CD4-positive, alpha-beta T cell treated with Interleukin-15 for 4 hours (primary cell): ENCODE measurements around the gene LHX1.

Experiments used
- DNase-seq: peaks from one replicate; pipeline ENCODE4 v3.0.0-alpha.2; 2020; ENCODE audit warnings: low spot score

The LHX1 gene

GRCh38 chr17:36937001-36937958 lies at the start of gene LHX1:
Gene LHX1, plus strand, starts transcription at chr17:36937475. Its CDS starts 723 bp downstream, at chr17:36938198.
- no peak for DNase-seq

DNA sequence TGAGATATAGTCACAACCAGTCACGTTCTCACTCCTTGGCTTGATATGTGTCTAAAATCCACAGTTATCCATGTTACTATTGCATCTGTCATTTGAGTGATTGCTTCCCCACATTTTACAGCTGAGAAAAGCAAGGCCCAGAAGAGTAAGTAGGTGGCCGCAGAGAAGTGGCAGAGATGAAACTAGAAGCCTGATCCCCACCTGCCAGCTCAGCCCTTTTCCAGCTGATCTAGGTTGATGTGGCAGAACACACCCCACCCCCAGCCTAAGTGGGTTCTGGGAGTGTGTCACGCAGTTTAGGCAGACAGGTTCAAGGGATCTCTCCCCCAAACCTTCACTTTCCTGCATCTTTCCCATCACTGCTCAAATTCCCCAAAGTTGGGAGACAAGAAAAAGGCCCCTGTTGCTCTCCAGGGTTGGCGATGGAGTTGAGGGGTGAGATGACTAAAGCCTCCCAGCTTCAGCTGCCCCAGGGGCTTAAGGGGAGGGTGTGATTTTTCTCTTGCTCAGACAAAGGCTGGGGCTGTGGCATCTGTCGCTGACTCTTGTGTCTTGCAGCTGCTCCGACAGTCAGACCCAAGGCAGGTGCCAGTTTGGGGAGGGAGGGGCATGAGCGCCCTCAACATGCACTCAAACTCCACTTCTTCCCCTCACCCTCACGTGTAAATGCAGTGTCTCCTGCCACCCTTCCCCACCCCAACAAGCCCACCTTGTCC lies 48.9 kb upstream of the LHX1 start:
- DNase-seq, result no peak

DNA sequence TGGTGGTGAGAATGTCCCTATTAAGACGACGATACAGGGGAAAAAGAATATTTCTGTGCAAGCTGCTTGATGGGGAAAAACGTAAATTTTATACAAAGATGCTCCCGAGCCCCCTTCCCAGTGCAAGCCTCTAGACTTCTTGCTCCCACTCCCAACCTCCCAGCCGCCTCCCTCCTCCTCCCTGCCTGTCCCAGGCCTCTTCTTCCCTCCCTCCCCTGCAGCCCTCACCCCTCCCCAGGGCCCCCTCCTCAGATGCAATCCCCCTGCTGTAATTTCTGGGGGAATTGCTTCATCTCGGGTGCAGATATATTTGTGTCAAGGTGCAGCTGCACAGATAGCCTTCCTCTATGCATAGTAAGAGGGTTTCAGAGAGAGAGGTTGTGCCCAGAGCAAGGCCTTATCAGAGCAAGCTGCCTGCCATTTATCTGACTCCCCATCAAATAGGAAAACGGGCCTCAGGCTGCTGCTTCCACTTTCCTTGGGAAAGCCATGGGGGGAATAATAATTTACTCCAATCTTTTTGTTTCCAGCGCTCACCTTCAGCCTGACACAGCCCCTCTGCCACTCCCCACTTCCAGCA lies 47.4 kb upstream of the LHX1 start:
- DNase-seq, result no peak

DNA sequence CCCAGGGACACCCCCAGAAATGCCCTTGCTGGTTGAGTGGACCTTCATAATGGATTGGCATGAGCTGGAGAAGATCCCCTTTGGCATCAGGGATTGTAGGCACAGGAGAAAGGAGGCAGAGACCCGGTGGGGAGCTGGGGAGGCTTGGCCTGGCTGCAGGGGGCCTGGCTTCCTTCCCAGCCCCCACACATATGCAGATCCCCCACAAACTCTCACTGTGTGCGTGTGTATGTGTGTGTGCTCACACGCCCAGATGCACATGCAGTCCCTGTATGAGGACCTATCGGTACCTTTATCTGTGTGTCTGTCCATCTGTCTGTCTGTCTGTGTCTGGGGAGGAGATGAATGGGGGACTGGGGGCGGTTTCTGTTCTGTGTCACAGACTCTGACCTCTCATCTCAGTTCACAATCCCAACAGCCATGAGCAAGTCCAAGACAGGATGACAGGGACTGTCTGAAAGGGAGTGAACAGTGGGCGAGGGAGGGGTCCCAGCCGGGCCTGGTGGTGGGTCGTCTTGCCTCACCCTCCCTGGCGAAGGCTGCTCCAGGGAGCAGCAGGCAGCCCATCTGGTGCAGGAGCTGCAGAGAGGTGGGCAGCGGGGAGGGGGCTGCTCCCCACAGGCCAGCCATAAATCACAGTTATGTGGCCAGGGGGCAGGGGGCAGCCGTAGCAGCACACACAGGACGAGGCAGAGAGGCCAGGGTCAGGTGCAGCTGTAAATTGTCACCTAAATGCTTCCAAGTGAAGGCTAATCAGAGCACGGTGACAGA lies 46.7 kb upstream of the LHX1 start:
- DNase-seq, result no peak

GRCh38 chr17:36892112-36892838 lies 45.0 kb upstream of the LHX1 start:
- DNase-seq, result no peak

DNA sequence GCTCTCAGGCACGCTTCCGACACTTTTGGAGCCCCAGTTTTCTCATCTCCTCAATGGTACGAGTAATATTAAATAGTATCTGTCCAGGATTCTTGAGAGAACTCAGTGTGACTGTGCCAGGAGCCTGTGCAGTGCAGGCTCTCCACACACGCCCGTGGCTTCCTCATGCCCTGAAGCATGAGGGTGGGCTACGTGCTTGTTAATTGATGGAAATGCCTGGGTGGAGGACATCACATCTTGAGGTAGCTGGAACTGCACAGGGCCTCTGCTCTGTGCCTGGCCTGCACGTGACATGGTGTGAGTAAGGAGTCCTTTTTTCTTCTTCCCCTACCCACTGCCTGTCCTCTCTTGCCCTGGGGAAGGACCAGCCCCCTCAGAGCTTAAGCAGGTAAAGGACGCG lies 43.1 kb upstream of the LHX1 start:
- DNase-seq, result no peak

GRCh38 chr17:36894925-36895324 lies 42.4 kb upstream of the LHX1 start:
- no peak for DNase-seq

GRCh38 chr17:36899250-36900159 lies 37.8 kb upstream of the LHX1 start:
- no peak for DNase-seq

- no peak for DNase-seq
These were observed 37.1 kb upstream of the LHX1 start for GRCh38 chr17:36900160-36900512.

- DNase-seq, result no peak
These were observed 35.8 kb upstream of the LHX1 start for GRCh38 chr17:36901506-36901905.

DNA sequence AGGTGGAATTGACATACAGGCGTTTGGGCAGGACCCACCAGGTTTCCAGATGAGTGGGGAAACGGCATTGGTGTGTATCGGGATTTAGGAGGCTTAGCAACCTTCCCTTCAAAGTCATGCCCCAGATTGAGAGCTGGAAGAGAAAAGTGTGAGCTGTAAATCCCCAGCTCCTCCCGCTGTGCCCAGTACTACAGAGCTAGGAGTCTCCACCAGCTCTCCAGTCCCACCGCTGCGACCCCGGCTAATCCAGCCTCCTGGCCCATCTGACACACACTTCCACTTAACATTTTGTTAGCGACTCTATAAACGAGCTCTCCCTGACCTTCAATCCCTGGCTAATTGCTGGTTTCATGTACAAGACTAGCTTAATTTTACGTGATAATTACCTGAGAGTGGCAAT lies 29.9 kb upstream of the LHX1 start:
- no peak for DNase-seq

GRCh38 chr17:36910513-36910912 lies 26.8 kb upstream of the LHX1 start:
- no peak for DNase-seq

DNA sequence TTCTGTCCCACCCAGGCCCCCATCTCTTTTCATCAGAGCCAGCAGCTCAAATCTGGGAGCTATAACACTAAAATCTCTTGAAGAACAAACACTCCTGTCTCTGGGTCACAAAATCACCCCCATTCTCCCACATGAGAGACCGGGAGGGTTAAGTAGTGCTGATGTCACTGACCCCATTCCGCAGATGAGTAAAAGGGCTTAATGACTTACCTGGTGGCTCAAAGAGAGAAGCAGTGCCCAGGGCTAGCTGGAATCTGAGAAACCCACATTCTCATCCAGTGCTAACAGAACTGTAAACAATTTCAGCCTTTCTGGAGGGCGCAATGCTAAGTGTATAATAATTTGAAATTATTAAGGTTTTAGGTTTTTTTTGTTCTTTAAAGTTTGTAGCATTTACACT lies 26.3 kb upstream of the LHX1 start:
- no peak for DNase-seq

DNA sequence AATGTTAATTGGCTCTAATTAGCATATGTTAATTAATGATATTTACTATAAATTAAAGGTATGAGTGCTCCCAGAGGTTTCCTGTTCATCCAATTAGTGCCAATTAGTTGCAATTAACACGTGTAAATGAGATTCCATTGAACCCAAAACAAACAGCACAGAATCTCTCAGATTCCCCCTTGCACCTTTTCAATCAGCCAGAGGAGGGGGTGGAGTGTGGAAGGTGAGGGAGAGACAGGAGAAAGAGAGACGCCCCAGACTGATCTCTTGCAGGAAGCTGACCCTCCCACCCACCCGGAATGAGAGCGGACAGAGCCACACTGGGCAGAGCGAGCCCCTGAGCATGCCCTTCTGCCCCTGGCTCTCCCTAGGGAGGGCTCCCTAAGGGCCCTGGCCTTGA lies 24.1 kb upstream of the LHX1 start:
- no peak for DNase-seq

DNA sequence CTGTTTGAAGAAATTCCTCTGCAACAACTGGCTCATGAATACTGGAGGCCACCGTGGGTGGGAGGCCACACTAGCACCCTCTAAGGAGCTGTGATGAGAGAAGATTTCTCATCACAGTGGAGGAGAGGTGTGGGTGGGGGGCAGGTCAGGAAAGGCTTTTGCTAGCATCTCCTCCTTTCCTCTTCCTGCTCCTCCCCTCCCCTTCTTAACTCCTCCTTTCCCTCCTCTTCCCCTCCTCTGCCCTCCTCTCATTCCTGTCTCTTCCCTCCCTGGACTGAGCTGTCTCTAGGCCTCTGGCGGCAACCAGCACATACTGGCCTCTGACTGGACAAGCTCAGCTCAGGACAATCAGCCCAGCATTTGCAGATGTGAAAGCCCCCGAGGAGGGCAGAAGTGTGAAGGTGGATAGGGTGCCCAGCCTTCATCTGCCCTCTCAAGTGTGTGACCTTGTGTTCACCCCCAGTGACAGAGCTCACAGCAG lies 19.0 kb upstream of the LHX1 start:
- no peak for DNase-seq

GRCh38 chr17:36919407-36919968 lies 17.8 kb upstream of the LHX1 start:
- DNase-seq, result no peak

GRCh38 chr17:36920032-36921005 lies 17.0 kb upstream of the LHX1 start:
- DNase-seq, result no peak

DNA sequence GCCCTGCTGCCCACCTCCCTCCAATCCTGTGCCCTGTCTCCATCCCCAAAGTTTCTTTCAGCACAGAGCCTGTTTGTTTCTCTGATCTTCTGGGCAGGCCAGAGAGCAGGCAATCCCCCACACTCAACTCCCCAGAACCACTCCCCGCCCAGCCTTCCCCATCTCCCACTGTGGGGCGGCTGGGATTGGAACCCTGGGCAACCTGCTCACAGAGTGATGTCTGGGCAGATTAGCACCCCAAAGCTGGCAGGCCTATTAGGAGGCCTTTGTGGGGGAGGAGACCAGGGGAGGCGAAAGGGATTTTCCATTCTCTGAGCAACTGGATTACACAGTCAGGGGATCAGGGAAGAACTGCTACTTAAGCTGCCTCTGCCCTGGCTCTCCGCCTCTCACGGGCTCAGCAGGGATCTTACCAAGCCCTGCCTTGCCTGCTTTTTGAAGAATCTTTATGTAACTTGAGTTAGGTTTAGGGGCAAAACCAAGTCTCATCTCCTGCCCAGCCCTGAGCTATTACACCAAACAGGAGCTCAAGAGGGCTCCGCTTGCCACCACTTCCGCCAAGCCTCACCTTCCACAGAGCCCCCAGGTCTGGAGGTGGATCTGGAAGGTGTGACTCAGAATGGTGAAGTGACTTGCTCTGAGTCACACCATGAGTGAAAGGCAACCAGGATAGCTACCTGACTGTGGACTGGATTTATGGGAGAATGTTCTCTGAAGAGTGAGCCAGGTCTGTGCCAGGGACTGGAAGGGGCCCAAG lies 16.0 kb upstream of the LHX1 start:
- DNase-seq, result no peak
